ENCODE measurements around the gene MAPK11.

The MAPK11 gene

GRCh38 chr22:50259302-50259701 is 10.9 kb downstream of the MAPK11 start:
- Histone ChIP-seq H3K4me3 (ENCODE audit: low read depth, low read length) (no peak overlapping the region; the same call in 1 of the 2 replicates), H3K4me1 (ENCODE audit: control insufficient read depth, insufficient read depth, low read length, unreplicated experiment) (peaks cover 14% of the 10 kb centered on the region), H3K36me3 (ENCODE audit: insufficient read depth, low read length) (no peaks in the 10 kb centered on the region), H3K27ac (ENCODE audit: low read depth, low read length) (no peak overlapping the region), H3K79me2 (ENCODE audit: control insufficient read depth, insufficient read depth, low read length, unreplicated experiment) (peaks cover 10% of the 10 kb centered on the region), H2AFZ (ENCODE audit: low read length, unreplicated experiment) (no peak overlapping the region), H3K27me3 (ENCODE audit: insufficient read depth, low read length) (no peaks in the 10 kb centered on the region)

DNA sequence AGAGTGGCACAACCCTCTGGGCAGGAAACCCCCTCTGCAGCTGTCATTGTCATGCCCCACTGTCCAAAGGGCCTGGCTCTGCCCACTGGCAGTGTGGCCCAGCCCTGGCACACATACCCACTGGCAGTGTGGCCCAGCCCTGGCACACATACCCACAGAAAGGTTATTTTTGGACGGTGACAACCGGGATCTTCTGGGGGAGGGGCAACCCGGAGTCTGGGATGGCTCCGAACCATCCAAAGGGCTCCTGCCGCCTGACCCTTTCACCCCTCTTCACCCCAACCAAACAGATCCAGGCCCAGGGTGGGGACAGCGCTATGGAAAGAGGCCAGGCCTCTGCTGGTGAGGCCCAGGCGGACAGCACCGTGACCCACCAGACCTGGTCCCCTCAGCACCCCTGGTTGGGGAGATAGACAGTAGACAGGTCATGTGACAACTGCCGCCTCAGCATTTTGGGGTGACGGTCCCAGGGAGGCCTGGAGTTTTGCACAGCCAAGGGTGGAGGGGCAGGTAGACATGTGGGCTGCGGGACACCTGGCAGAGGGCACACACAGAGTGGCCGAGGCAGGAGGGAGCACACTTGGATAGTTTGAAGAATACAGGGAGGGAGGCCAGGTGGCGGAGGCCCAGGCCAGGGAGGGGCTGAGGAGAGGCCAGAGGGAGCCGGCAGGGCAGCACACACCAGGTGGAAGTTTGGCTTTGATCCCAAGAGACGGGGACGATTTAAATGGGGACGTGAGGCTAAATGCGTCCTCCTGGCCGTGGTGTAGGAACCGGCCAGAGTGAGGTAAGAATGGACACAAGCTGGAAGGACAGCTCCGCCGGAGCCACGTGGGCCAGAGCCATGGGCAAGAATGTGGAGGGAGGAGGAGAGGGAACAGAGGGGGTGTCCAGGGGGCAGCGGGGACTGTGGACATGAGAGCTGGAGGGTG is 11.6 kb downstream of the MAPK11 start:
- Histone ChIP-seq H3K27ac (ENCODE audit: low read depth, low read length) (no peak overlapping the region), H2AFZ (ENCODE audit: low read length, unreplicated experiment) (no peak overlapping the region), H3K27me3 (ENCODE audit: insufficient read depth, low read length) (no peaks in the 10 kb centered on the region), H3K4me1 (ENCODE audit: control insufficient read depth, insufficient read depth, low read length, unreplicated experiment) (peaks cover 14% of the 10 kb centered on the region), H3K36me3 (ENCODE audit: insufficient read depth, low read length) (no peaks in the 10 kb centered on the region), H3K79me2 (ENCODE audit: control insufficient read depth, insufficient read depth, low read length, unreplicated experiment) (peaks cover 10% of the 10 kb centered on the region), H3K4me3 (ENCODE audit: low read depth, low read length) (no peak overlapping the region)

DNA sequence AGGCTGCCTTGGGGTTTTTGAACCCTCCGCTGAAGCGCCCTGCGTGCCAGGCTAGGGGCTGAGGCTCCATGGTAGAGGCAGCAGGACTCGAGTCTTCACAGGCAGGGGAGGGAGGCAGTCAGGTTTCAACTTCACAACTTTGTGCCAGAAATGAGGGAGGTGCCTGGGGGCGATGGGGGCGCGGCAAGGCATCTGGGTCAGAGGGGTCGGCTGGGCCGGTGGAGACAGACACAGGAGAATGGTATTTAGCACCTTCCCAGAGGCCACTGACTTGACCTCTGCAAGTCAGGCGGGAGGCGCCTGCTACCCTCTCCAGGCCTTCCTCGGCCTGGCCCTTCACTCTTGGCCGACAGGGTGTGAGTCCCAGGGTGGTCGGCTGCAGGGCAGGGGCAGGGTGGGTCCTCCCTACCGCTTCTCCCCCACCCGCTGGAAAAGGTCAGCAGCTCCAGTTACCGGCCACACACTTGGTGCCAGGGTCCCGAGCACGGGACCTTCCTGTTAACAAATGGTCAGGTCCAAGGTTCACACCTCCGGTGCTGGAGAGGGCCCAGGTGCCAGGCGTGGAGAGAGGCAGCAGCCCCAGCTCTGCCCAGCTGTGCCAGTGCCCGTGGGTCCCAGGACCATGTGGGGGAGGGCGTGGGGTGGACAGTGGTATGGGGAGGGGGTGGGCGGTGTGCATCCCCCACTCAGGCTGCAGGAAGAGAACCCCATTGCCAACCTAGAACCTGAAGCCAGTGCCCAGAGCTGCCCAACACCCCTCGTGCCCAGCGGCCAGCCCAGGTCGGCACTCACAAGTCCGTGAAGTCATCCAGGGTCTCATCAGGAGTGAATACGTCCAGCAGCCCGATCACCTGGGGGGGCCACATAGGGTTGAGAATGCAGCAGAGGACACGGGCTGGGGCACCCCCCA is 12.5 kb downstream of the MAPK11 start:
- H3K36me3 ChIP-seq (ENCODE audit: insufficient read depth, low read length) = no peaks in the 10 kb centered on the region
- H3K79me2 ChIP-seq (ENCODE audit: control insufficient read depth, insufficient read depth, low read length, unreplicated experiment) = peaks cover 10% of the 10 kb centered on the region
- H3K4me3 ChIP-seq (ENCODE audit: low read depth, low read length) = no peak overlapping the region
- H3K27me3 ChIP-seq (ENCODE audit: insufficient read depth, low read length) = no peaks in the 10 kb centered on the region
- no peak overlapping the region for H3K27ac ChIP-seq (ENCODE audit: low read depth, low read length)
- H2AFZ ChIP-seq (ENCODE audit: low read length, unreplicated experiment) = no peak overlapping the region
- H3K4me1 ChIP-seq (ENCODE audit: control insufficient read depth, insufficient read depth, low read length, unreplicated experiment) = peaks cover 8% of the 10 kb centered on the region

- Histone ChIP-seq H2AFZ (ENCODE audit: low read length, unreplicated experiment) (no peak overlapping the region), H3K4me1 (ENCODE audit: control insufficient read depth, insufficient read depth, low read length, unreplicated experiment) (peaks cover 1% of the 10 kb centered on the region), H3K4me3 (ENCODE audit: low read depth, low read length) (no peak overlapping the region), H3K27ac (ENCODE audit: low read depth, low read length) (no peak overlapping the region), H3K36me3 (ENCODE audit: insufficient read depth, low read length) (no peaks in the 10 kb centered on the region), H3K79me2 (ENCODE audit: control insufficient read depth, insufficient read depth, low read length, unreplicated experiment) (peaks cover 10% of the 10 kb centered on the region), H3K27me3 (ENCODE audit: insufficient read depth, low read length) (no peaks in the 10 kb centered on the region)
Observed at GRCh38 chr22:50257041-50257440, 13.1 kb downstream of the MAPK11 start.

GRCh38 chr22:50256258-50256862 is 13.8 kb downstream of the MAPK11 start:
- no peak overlapping the region for H3K27ac ChIP-seq (ENCODE audit: low read depth, low read length)
- H3K27me3 ChIP-seq (ENCODE audit: insufficient read depth, low read length) = no peaks in the 10 kb centered on the region
- no peak overlapping the region for H3K4me3 ChIP-seq (ENCODE audit: low read depth, low read length)
- peaks cover 10% of the 10 kb centered on the region for H3K79me2 ChIP-seq (ENCODE audit: control insufficient read depth, insufficient read depth, low read length, unreplicated experiment)
- H3K4me1 ChIP-seq (ENCODE audit: control insufficient read depth, insufficient read depth, low read length, unreplicated experiment) = no peaks in the 10 kb centered on the region
- no peak overlapping the region for H2AFZ ChIP-seq (ENCODE audit: low read length, unreplicated experiment)
- no peaks in the 10 kb centered on the region for H3K36me3 ChIP-seq (ENCODE audit: insufficient read depth, low read length)

DNA sequence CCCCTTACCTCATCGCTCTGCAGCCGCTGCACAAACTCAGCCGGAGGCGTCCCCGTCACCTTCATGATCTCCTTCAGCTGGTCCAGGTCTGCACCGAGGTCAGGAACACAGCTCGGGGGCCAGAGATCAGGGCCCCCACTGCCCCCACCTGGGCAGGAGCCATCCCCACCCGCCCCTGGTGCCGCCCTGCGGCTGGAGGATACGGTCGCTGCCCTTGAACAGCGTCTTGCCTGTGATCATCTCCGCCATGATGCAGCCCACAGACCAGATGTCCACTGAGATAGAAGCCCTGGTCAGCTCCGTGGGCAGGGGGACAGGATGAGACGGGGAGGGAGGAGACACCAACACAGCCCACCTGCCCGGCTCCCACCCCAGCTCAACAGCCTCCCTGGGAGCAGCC is 14.6 kb downstream of the MAPK11 start:
- Histone ChIP-seq H3K79me2 (ENCODE audit: control insufficient read depth, insufficient read depth, low read length, unreplicated experiment) (peaks cover 10% of the 10 kb centered on the region), H3K4me1 (ENCODE audit: control insufficient read depth, insufficient read depth, low read length, unreplicated experiment) (no peaks in the 10 kb centered on the region), H2AFZ (ENCODE audit: low read length, unreplicated experiment) (no peak overlapping the region), H3K27me3 (ENCODE audit: insufficient read depth, low read length) (no peaks in the 10 kb centered on the region), H3K4me3 (ENCODE audit: low read depth, low read length) (no peak overlapping the region), H3K36me3 (ENCODE audit: insufficient read depth, low read length) (no peaks in the 10 kb centered on the region), H3K27ac (ENCODE audit: low read depth, low read length) (no peak overlapping the region)

- H2AFZ ChIP-seq (ENCODE audit: low read length, unreplicated experiment) = no peak overlapping the region
- peaks cover 2% of the 10 kb centered on the region for H3K4me1 ChIP-seq (ENCODE audit: control insufficient read depth, insufficient read depth, low read length, unreplicated experiment)
- H3K27me3 ChIP-seq (ENCODE audit: insufficient read depth, low read length) = no peaks in the 10 kb centered on the region
- H3K4me3 ChIP-seq (ENCODE audit: low read depth, low read length) = no peak overlapping the region
- H3K79me2 ChIP-seq (ENCODE audit: control insufficient read depth, insufficient read depth, low read length, unreplicated experiment) = peaks cover 9% of the 10 kb centered on the region
- no peaks in the 10 kb centered on the region for H3K36me3 ChIP-seq (ENCODE audit: insufficient read depth, low read length)
- H3K27ac ChIP-seq (ENCODE audit: low read depth, low read length) = no peak overlapping the region
Observed at GRCh38 chr22:50255099-50255498, 15.1 kb downstream of the MAPK11 start.

DNA sequence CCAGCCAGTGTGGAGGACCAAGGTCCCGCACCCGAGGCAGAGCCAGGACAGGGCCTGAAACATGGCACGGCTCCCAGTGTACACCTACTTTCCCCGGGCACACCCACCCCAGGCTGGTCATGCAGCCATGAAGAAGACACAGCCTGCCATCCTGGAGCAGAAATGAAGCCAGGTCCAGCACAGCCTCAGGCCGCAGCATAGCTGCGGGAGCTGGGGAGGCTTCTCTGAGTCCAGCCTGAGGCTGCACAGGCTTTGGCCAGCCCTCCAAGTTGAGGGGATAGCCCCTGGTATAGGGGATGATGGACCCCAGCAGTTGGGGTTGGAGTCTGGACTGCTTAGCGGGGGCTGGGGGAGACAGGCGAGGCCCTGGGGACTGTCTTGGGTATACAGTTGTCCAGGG is 16.2 kb downstream of the MAPK11 start:
- no peak overlapping the region for H3K27ac ChIP-seq (ENCODE audit: low read depth, low read length)
- no peaks in the 10 kb centered on the region for H3K27me3 ChIP-seq (ENCODE audit: insufficient read depth, low read length)
- peaks cover 5% of the 10 kb centered on the region for H3K4me1 ChIP-seq (ENCODE audit: control insufficient read depth, insufficient read depth, low read length, unreplicated experiment)
- H2AFZ ChIP-seq (ENCODE audit: low read length, unreplicated experiment) = no peak overlapping the region
- no peak overlapping the region for H3K4me3 ChIP-seq (ENCODE audit: low read depth, low read length)
- no peaks in the 10 kb centered on the region for H3K36me3 ChIP-seq (ENCODE audit: insufficient read depth, low read length)
- peaks cover 7% of the 10 kb centered on the region for H3K79me2 ChIP-seq (ENCODE audit: control insufficient read depth, insufficient read depth, low read length, unreplicated experiment)

DNA sequence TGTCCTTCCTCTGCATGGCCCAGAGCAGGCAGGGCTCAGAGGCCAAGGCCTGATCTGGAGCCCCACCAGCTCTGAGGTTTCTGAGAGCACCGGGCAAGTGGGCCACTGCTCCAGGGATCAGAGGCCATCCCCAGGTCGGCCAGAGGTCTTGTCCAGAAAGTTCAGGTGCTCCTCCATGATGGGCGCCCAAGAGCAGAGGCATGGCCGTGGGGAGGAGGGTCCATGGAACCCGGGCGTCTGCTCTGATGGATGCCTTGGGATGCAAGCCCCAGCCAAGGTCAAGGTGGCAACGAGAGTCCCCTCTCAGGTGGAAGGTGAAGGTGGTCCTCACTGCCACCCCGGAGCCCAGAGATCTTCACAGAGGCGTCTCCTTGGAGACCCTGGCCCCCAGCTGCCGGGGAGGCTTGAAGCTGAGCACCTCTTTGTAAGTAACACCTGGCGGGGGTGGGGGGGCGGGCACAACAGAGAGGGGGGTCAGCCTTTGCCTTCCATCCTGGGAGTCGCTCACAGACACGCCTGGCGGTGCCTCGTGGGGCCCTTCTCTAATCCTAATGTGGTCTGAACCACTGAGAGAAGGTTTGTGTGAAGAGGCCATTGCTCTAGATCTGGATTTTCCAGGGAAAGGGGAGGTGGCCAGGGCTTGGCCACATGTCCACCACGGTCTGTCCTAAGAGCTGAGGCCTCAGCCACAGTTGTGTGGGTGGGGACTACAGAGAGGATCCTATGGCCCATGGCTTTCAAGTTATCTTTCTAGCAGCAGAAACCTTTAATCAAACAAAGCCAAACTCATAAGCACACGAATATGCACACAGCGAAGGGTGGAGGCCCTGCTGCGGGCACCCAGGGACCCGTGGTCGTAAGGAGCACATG is 16.9 kb downstream of the MAPK11 start:
- Histone ChIP-seq H3K36me3 (ENCODE audit: insufficient read depth, low read length) (no peaks in the 10 kb centered on the region), H2AFZ (ENCODE audit: low read length, unreplicated experiment) (no peak overlapping the region)

More for the DNA sequence above, 16.9 kb downstream of the MAPK11 start:
- Histone ChIP-seq H3K27me3 (ENCODE audit: insufficient read depth, low read length) (no peaks in the 10 kb centered on the region), H3K27ac (ENCODE audit: low read depth, low read length) (no peak overlapping the region), H3K79me2 (ENCODE audit: control insufficient read depth, insufficient read depth, low read length, unreplicated experiment) (peaks cover 4% of the 10 kb centered on the region), H3K4me1 (ENCODE audit: control insufficient read depth, insufficient read depth, low read length, unreplicated experiment) (peaks cover 5% of the 10 kb centered on the region), H3K4me3 (ENCODE audit: low read depth, low read length) (no peak overlapping the region)

Data from ACC112 (cell line).